HCT116 (cell line): Measurements from ENCODE around the gene MON2. TPM values are rescaled to one million over a fixed set of nuclear protein-coding genes. Genes with fewer than 3 reads are reported as not detected.

Experiments
- CBX3 ChIP-seq: IDR thresholded peaks from 2 replicates; pipeline ENCODE4 v1.6.1; 2012; ENCODE audit warnings: low read depth
- CTCF ChIP-seq, 3 experiments: fragments of 200-600 bp in 1 of 3; sonication (generic) in 1 of 3; IDR thresholded peaks in 2 of 3; conservative IDR thresholded peaks in 1 of 3; 2 replicates each; pipeline ENCODE4 v1.5.1; 2012 to 2017; ENCODE audit warnings: low read depth in 2 of 3, low read length in 2 of 3, antibody characterized with exemption in 1 of 3, borderline replicate concordance in 1 of 3, control low read depth in 1 of 3, mild to moderate bottlenecking in 1 of 3, mixed read lengths in 1 of 3, mixed run types in 1 of 3, moderate library complexity in 1 of 3; ENCODE audit not compliant: insufficient read depth in 1 of 3
- EGR1 ChIP-seq: IDR thresholded peaks from 2 replicates; pipeline ENCODE4 v1.6.1; 2012; ENCODE audit warnings: low read depth
- ELF1 ChIP-seq: IDR thresholded peaks from 2 replicates; pipeline ENCODE4 v1.6.1; 2012; ENCODE audit warnings: low read depth, borderline replicate concordance
- REST ChIP-seq: IDR thresholded peaks from 2 replicates; pipeline ENCODE4 v1.6.1; 2012; ENCODE audit warnings: low read depth
- SRF ChIP-seq: IDR thresholded peaks from 2 replicates; pipeline ENCODE4 v1.6.1; 2012; ENCODE audit warnings: low read depth
- TCF7L2 ChIP-seq: IDR thresholded peaks from 2 replicates; pipeline ENCODE4 v1.7.0; 2011; ENCODE audit warnings: borderline replicate concordance, inconsistent platforms; ENCODE audit not compliant: insufficient read depth, insufficient read length; ENCODE audit errors: extremely low read depth
- ZNF274 ChIP-seq: fragments of 200-500 bp; sonication (Bioruptor generic); IDR thresholded peaks from 2 replicates; pipeline ENCODE4 v1.6.1; 2014; ENCODE audit warnings: mild to moderate bottlenecking, low read depth, low read length, inconsistent platforms
- total RNA-seq: library from RNA; stranded (reverse); gene quantifications from one replicate; pipeline ENCODE4 v1.2.1, GENCODE V29; 2021; ENCODE audit not compliant: unreplicated experiment

MON2 gene
- total RNA-seq, 1 experiment from 2014 or later: 30.7 TPM

GRCh38 chr12:62602255-62603060 lies 135.8 kb downstream of the MON2 start (continued):
- TF ChIP-seq REST: no peak
- no peak; the same call in 1 of the 2 replicates for TF ChIP-seq ELF1
- peak; percentile 92 for TF ChIP-seq TCF7L2
- TF ChIP-seq CTCF (IDR thresholded peaks at IDR 0.05 in 2 of 3, conservative IDR thresholded peaks at IDR 0.05 in 1 of 3; ENCODE audit: borderline replicate concordance in 1 of 3, insufficient read depth in 1 of 3, low read depth in 2 of 3, low read length in 2 of 3): no peak
- peak; percentile 80 for TF ChIP-seq CBX3
- TF ChIP-seq SRF: 0 out of 2 replicates have a peak, but pooled peaks have one; percentile 44
- peak; percentile 91 for TF ChIP-seq EGR1
- no peak for TF ChIP-seq ZNF274
